MCF 10A (cell line): ENCODE data around the gene FHL2. TPM values are rescaled to one million over a fixed set of nuclear protein-coding genes. Genes with fewer than 3 reads are reported as not detected.

Experiments
- BruUV-seq: library from RNA; stranded (reverse); fragments of 400-500 nt; replicated peaks from 2 replicates; lab custom pipeline; 2021; lab: Mats Ljungman, UMichigan
- CTCF ChIA-PET: fragments of 300-600 bp; sonication (Branson Sonifier 250); formaldehyde crosslinking; extraction: SDS; loops from one replicate; lab custom pipeline; 2021; ENCODE audit warnings: antibody characterized with exemption, inconsistent platforms; lab: Yijun Ruan, JAX
- POLR2A ChIA-PET: fragments of 300-600, 350-650 bp; sonication (Branson Sonifier 250); formaldehyde crosslinking; extraction: SDS; loops from one replicate; lab custom pipeline; 2020; ENCODE audit warnings: antibody characterized with exemption, inconsistent platforms; lab: Yijun Ruan, JAX
- DNase-seq: peaks from one replicate; pipeline ENCODE4 v3.0.0-alpha.2; 2018; ENCODE audit not compliant: unreplicated experiment
- H3K27ac Mint-ChIP-seq: one replicate; pipeline ENCODE4 v1.8.0; 2022; ENCODE audit warnings: mild to moderate bottlenecking, low read depth, mixed read lengths; ENCODE audit not compliant: unreplicated experiment
- H3K27me3 Mint-ChIP-seq: one replicate; pipeline ENCODE4 v1.8.0; 2022; ENCODE audit warnings: mixed read lengths; ENCODE audit not compliant: insufficient read depth, unreplicated experiment
- H3K36me3 Mint-ChIP-seq: one replicate; pipeline ENCODE4 v1.8.0; 2022; ENCODE audit warnings: mild to moderate bottlenecking, moderate library complexity, mixed read lengths; ENCODE audit not compliant: insufficient read depth, unreplicated experiment
- H3K4me1 Mint-ChIP-seq: one replicate; pipeline ENCODE4 v1.8.0; 2022; ENCODE audit warnings: mixed read lengths; ENCODE audit not compliant: insufficient read depth, unreplicated experiment
- H3K4me3 Mint-ChIP-seq: one replicate; pipeline ENCODE4 v1.8.0; 2022; ENCODE audit warnings: mild to moderate bottlenecking, moderate library complexity, mixed read lengths; ENCODE audit not compliant: unreplicated experiment
- H3K9me3 Mint-ChIP-seq: one replicate; pipeline ENCODE4 v1.8.0; 2022; ENCODE audit warnings: mixed read lengths; ENCODE audit not compliant: unreplicated experiment
- intact Hi-C: fragments of 100-400 bp; cut with micrococcal nuclease; formaldehyde crosslinking; loops from 2 replicates; pipeline ENCODE4 v1.14.1; 2022
- total RNA-seq: library from RNA; stranded (reverse); gene quantifications from 2 replicates; pipeline ENCODE4 v1.2.3, GENCODE V29; 2022
- TF ChIP-seq, protein P1 (sequence below): fragments of 200-600 bp; IDR thresholded peaks from one replicate; pipeline ENCODE4 v1.8.0; 2022; ENCODE audit warnings: antibody characterized with exemption, mild to moderate bottlenecking; ENCODE audit not compliant: unreplicated experiment

The FHL2 gene
- total RNA-seq, 1 experiment from 2014 or later = 93.2 TPM

DNA sequence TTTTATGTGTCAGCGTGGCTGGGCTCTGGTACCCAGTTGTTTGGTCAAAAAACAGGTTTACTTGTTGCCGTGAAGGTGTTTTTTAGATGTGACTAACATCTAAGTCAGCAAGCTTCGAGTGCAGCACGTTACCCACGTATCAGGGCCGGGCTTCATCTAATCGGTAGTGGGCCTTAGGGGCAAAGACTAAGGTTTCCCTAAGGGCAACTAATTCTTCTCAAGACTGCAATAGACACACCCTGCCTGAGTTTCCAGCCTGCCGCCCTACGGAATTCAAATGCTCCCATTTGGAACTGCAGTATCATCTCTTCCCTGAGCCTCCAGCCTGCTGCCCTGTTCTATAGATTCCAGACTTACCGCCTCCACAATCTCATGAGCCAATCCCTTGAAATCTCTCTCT is 27.7 kb downstream of the FHL2 start:
- Mint-ChIP-seq H3K36me3 (peaks cover 98% of the 10 kb centered on the region), H3K4me1 (no peaks in the 10 kb centered on the region), H3K27me3 (no peaks in the 10 kb centered on the region), H3K27ac (no peak overlapping the region), H3K9me3 (no peaks in the 10 kb centered on the region), H3K4me3 (no peak overlapping the region)
- intact Hi-C loops = no loop called here
- DNase-seq = no peak
- TF ChIP-seq, protein P1, sequence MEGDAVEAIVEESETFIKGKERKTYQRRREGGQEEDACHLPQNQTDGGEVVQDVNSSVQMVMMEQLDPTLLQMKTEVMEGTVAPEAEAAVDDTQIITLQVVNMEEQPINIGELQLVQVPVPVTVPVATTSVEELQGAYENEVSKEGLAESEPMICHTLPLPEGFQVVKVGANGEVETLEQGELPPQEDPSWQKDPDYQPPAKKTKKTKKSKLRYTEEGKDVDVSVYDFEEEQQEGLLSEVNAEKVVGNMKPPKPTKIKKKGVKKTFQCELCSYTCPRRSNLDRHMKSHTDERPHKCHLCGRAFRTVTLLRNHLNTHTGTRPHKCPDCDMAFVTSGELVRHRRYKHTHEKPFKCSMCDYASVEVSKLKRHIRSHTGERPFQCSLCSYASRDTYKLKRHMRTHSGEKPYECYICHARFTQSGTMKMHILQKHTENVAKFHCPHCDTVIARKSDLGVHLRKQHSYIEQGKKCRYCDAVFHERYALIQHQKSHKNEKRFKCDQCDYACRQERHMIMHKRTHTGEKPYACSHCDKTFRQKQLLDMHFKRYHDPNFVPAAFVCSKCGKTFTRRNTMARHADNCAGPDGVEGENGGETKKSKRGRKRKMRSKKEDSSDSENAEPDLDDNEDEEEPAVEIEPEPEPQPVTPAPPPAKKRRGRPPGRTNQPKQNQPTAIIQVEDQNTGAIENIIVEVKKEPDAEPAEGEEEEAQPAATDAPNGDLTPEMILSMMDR = no peak
- ChIA-PET POLR2A (interaction anchor here (0.7 to 1.4 kb wide), 2 partner anchors 40 to 150 kb away, joined by 3 to 4 read pairs; no protein-coding TSS in a partner anchor), CTCF (interaction anchor here (1.0 to 2.5 kb wide), 4 partner anchors 149 to 176 kb away, joined by 3 to 12 read pairs (median 4); no protein-coding TSS in a partner anchor)
- TSS peak; percentile 3 for BruUV-seq

DNA sequence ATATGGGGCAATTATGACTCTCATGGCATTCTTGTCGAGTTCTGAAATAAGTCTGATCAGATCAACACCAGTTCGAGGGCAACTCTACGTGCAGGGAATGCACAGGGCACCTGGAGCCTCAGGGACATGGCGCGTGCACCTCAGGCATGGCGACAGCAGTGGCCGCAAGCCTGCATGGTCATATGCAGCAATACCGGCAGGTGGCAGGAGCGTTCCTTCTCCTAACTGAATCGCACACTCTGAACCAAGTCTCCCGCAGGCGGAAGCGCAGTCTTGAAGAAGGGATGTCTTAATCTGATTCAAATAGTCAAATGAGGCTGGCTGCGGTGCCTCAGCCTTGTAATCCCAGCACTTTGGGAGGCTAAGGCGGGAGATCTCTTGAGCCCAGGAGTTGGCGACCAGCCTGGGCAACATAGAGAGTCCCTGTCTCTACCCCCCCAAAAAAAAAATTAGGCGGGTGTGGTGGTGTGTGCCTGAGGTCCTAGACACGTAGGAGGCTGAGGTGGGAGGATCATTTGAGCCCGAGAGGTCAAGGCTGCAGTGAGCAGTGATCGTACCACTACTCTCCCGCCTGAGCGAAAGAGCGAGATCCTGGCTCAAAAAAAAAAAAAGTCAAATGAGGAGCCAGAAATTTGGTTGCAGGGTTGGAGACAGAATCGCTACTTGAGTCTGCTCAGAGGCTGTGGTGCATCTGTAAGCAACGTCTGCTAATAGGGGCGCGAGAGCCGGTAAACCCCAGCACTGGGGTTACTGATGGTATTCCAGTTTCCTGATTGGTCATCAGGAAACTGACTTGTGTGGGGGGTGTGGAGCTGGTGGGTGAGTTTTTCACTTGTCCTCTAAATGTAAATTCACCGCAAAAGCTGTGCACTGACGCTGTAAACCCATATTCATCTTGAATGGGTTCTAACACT is 28.8 kb downstream of the FHL2 start:
- POLR2A ChIA-PET = interaction anchor here (1.0 to 1.5 kb wide), 3 partner anchors 146 to 151 kb away, joined by 3 to 5 read pairs (median 4); no protein-coding TSS in a partner anchor
- no TSS peak for BruUV-seq
- Mint-ChIP-seq H3K36me3 (peaks cover 98% of the 10 kb centered on the region), H3K4me1 (no peaks in the 10 kb centered on the region), H3K27me3 (no peaks in the 10 kb centered on the region), H3K4me3 (no peak overlapping the region), H3K9me3 (no peaks in the 10 kb centered on the region), H3K27ac (no peak overlapping the region)
- peak; percentile 60 for DNase-seq
- CTCF ChIA-PET = interaction anchor here (0.6 to 6.5 kb wide), 18 partner anchors 8 to 686 kb away, joined by 3 to 92 read pairs (median 4); no protein-coding TSS in a partner anchor
- intact Hi-C loops = loop anchor here (1.0 kb wide), 1 partner anchor 151 kb away; no protein-coding TSS in a partner anchor
- TF ChIP-seq, protein P1 = peak; percentile 51

DNA sequence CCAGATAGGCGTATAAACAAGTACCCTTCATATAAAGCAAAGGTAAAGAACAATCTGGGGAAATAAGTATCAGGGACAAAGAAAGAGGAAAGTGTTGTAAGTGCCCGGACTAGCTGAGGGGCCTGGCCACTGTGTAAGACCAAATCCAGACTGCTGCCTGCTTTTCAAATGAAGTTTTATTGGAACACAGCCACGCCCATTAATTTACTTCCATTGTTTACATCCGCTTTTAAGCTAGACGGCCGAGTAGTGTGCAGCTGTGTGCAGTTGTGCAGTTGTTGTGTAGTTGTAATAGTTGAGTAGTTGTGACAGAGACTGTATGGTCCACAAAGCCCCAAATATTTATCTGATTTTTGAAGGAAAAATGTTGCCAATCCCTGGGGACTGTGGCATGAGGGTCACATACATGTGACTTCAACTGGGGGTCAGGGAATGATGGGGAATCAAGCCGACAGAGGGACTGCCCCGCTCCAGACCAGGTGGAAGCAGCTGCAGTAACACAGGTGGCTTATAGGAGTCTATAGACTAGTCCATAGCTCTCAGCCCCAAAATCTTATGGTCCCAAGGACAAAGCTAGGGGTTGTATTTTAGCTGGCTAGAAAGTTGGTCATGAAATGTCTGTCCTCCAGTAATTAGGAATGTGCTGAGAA is 30.0 kb downstream of the FHL2 start:
- Mint-ChIP-seq H3K36me3 (peaks cover 98% of the 10 kb centered on the region), H3K4me1 (no peaks in the 10 kb centered on the region), H3K27me3 (no peaks in the 10 kb centered on the region), H3K9me3 (no peaks in the 10 kb centered on the region), H3K4me3 (no peak overlapping the region), H3K27ac (peak overlapping the region; percentile 5)
- no peak for DNase-seq
- CTCF ChIA-PET = interaction anchor here (0.6 to 6.5 kb wide), 14 partner anchors 9 to 176 kb away, joined by 3 to 92 read pairs (median 4); no protein-coding TSS in a partner anchor
- BruUV-seq = no TSS peak
- TF ChIP-seq, protein P1 = no peak
- POLR2A ChIA-PET = interaction anchor here (0.7 to 1.5 kb wide), 3 partner anchors 147 to 154 kb away, joined by 3 to 5 read pairs (median 3); no protein-coding TSS in a partner anchor
- intact Hi-C loops = no loop called here
